OCI-LY1 (cell line): ENCODE measurements around the gene PPP1R14B.

Experiments used
- H2AFZ ChIP-seq: fragments of 200-600 bp; sonication (generic), shearing (Covaris generic); 2 replicates; pipeline ENCODE4 v1.6.0; 2014; ENCODE audit warnings: antibody characterized with exemption, mild to moderate bottlenecking, low read length
- H3F3A ChIP-seq: fragments of 200-600 bp; sonication (generic), shearing (Covaris generic); 2 replicates; pipeline ENCODE4 v1.6.0; 2014; ENCODE audit warnings: mild to moderate bottlenecking, antibody characterized with exemption, low read length, moderate library complexity; ENCODE audit not compliant: insufficient read depth
- H3K27ac ChIP-seq: fragments of 200-600 bp; sonication (generic); 2 replicates; pipeline ENCODE4 v1.5.1; 2014; ENCODE audit warnings: low read length, mixed run types, mild to moderate bottlenecking, low read depth; ENCODE audit not compliant: poor library complexity, severe bottlenecking
- H3K27me3 ChIP-seq: fragments of 200-600 bp; sonication (generic); 2 replicates; pipeline ENCODE4 v1.6.0; 2014; ENCODE audit warnings: antibody characterized with exemption, mild to moderate bottlenecking, low read length, moderate library complexity; ENCODE audit not compliant: insufficient read depth
- H3K36me3 ChIP-seq: fragments of 200-600 bp; sonication (generic); 2 replicates; pipeline ENCODE4 v1.6.1; 2014; ENCODE audit warnings: mild to moderate bottlenecking, antibody characterized with exemption, low read length, moderate library complexity, mixed read lengths; ENCODE audit not compliant: insufficient read depth
- H3K4me1 ChIP-seq: fragments of 200-600 bp; sonication (generic); 2 replicates; pipeline ENCODE4 v1.5.1; 2014; ENCODE audit warnings: mild to moderate bottlenecking, low read length, moderate library complexity; ENCODE audit not compliant: insufficient read depth, severe bottlenecking
- H3K4me2 ChIP-seq: fragments of 200-600 bp; sonication (generic), shearing (Covaris generic); 2 replicates; pipeline ENCODE4 v1.6.1; 2014; ENCODE audit warnings: low read length
- H3K4me3 ChIP-seq: fragments of 200-600 bp; sonication (generic); 2 replicates; pipeline ENCODE4 v1.5.1; 2014; ENCODE audit warnings: low read length, low read depth, mild to moderate bottlenecking, mixed read lengths; ENCODE audit not compliant: poor library complexity, severe bottlenecking
- H3K79me2 ChIP-seq: fragments of 200-600 bp; shearing (Covaris generic); 2 replicates; pipeline ENCODE4 v1.6.1; 2016; ENCODE audit warnings: mixed run types, low read length, mixed read lengths; ENCODE audit not compliant: insufficient read depth
- H3K9ac ChIP-seq: fragments of 200-600 bp; sonication (generic), shearing (Covaris generic); 2 replicates; pipeline ENCODE4 v1.6.1; 2014; ENCODE audit warnings: mild to moderate bottlenecking, low read length, mixed read lengths
- H3K9me2 ChIP-seq: fragments of 200-600 bp; sonication (generic), shearing (Covaris generic); 2 replicates; pipeline ENCODE4 v1.6.1; 2014; ENCODE audit warnings: low read depth, mild to moderate bottlenecking, low read length, mixed read lengths
- H3K9me3 ChIP-seq: fragments of 200-600 bp; shearing (Covaris generic); 2 replicates; pipeline ENCODE4 v1.6.1; 2014; ENCODE audit warnings: low read length, mixed read lengths
- H4K20me1 ChIP-seq: fragments of 200-600 bp; sonication (generic), shearing (Covaris generic); 2 replicates; pipeline ENCODE4 v1.6.0; 2016; ENCODE audit warnings: mild to moderate bottlenecking, low read length; ENCODE audit not compliant: insufficient read depth
- EZH2 ChIP-seq: fragments of 200-600 bp; sonication (generic), shearing (Covaris generic); IDR thresholded peaks from 2 replicates; pipeline ENCODE4 v1.8.0; 2017; ENCODE audit warnings: borderline replicate concordance, mixed run types, mild to moderate bottlenecking, antibody characterized with exemption, low read length, moderate library complexity, mixed read lengths
- TF ChIP-seq, protein P1 (sequence below): fragments of 200-600 bp; sonication (generic), shearing (Covaris generic); IDR thresholded peaks from 2 replicates; pipeline ENCODE4 v1.5.1; 2017; ENCODE audit warnings: mild to moderate bottlenecking, antibody characterized with exemption, low read length, moderate library complexity, mixed read lengths

PPP1R14B gene

DNA sequence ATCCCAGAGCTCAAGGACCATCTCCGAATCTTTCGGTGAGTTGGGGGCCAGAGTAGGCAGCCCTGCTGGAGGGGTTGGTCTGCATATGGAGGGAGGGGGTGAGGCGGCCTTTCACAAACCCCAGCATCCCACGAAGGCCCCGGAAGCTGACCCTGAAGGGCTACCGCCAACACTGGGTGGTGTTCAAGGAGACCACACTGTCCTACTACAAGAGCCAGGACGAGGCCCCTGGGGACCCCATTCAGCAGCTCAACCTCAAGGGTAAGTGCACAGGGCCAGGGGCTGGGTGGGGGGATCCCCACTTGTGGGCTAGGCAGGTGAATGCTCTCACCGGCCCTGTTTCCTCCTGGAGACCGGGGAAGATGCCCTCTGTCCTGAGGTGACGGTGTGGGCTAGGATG is 27.0 kb downstream of the PPP1R14B start:
- no peak for TF ChIP-seq EZH2
- TF ChIP-seq, protein P1, sequence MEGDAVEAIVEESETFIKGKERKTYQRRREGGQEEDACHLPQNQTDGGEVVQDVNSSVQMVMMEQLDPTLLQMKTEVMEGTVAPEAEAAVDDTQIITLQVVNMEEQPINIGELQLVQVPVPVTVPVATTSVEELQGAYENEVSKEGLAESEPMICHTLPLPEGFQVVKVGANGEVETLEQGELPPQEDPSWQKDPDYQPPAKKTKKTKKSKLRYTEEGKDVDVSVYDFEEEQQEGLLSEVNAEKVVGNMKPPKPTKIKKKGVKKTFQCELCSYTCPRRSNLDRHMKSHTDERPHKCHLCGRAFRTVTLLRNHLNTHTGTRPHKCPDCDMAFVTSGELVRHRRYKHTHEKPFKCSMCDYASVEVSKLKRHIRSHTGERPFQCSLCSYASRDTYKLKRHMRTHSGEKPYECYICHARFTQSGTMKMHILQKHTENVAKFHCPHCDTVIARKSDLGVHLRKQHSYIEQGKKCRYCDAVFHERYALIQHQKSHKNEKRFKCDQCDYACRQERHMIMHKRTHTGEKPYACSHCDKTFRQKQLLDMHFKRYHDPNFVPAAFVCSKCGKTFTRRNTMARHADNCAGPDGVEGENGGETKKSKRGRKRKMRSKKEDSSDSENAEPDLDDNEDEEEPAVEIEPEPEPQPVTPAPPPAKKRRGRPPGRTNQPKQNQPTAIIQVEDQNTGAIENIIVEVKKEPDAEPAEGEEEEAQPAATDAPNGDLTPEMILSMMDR: no peak
- no peak overlapping the region for H3K4me2 ChIP-seq
- H3K36me3 ChIP-seq: peaks cover 58% of the 10 kb centered on the region
- no peaks in the 10 kb centered on the region for H4K20me1 ChIP-seq
- no peaks in the 10 kb centered on the region for H3F3A ChIP-seq
- no peak overlapping the region for H3K27ac ChIP-seq
- H3K4me3 ChIP-seq: no peak overlapping the region
- H3K9ac ChIP-seq: no peak overlapping the region
- no peak overlapping the region for H2AFZ ChIP-seq
- H3K79me2 ChIP-seq: no peaks in the 10 kb centered on the region
- H3K27me3 ChIP-seq: no peaks in the 10 kb centered on the region
- H3K4me1 ChIP-seq: peaks cover 7% of the 10 kb centered on the region
- no peaks in the 10 kb centered on the region for H3K9me2 ChIP-seq
- H3K9me3 ChIP-seq: no peaks in the 10 kb centered on the region

DNA sequence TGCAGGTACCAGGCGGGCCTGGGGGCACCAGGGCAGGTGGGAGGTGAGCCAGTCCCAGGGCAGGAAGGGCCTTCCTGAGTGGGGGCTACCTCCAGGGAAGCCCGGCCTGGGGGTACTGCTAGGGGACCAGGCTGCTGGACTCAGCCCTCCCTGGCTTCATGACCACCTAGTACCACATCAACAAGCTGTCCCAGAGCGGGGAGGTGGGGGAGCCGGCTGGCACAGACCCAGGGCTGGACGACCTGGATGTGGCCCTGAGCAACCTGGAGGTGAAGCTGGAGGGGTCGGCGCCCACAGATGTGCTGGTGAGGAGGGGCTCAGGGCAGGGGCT is 27.4 kb downstream of the PPP1R14B start:
- TF ChIP-seq EZH2: no peak
- TF ChIP-seq, protein P1: no peak
- Histone ChIP-seq H3F3A (no peaks in the 10 kb centered on the region), H3K4me3 (no peak overlapping the region), H2AFZ (no peak overlapping the region), H4K20me1 (no peaks in the 10 kb centered on the region), H3K4me1 (peaks cover 2% of the 10 kb centered on the region), H3K4me2 (no peak overlapping the region), H3K9me3 (no peaks in the 10 kb centered on the region), H3K27ac (no peak overlapping the region), H3K27me3 (no peaks in the 10 kb centered on the region), H3K79me2 (no peaks in the 10 kb centered on the region), H3K9me2 (no peaks in the 10 kb centered on the region), H3K9ac (no peak overlapping the region), H3K36me3 (peaks cover 59% of the 10 kb centered on the region)

DNA sequence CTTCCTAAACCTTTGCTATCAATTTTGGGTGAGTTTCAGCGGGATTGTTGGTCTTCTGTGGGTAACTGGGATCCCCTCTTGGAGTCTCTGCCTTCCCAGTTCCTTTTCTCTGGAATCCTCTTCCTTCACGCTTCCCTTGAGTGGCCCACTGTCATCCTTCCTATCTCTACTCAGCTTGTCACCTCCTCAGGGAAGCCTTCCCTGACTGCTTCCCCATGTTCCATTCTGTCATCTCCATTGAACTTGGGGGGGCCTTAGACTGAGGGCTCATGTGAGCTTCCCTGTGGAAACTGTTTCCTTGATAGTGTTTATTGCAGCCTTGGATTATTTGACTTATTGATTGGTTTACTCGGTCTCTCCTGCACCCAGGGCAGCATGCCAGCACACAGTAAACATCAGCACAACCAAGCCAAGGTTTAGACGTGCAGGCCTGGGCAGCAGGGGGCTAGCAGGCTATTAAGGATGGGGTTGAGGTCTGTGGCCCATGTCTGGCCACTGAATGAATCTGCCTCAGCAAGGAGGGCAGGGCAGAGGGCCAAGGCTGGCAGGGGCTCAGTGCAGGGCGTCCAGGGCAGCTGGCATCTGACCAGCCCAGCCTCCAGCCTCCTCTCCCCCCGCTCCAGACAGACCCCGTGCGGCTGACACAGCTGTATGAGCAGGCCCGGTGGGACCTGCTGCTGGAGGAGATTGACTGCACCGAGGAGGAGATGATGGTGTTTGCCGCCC is 28.0 kb downstream of the PPP1R14B start:
- H3K79me2 ChIP-seq: no peaks in the 10 kb centered on the region
- no peaks in the 10 kb centered on the region for H3K9me2 ChIP-seq
- H3K9ac ChIP-seq: no peak overlapping the region
- H3F3A ChIP-seq: no peaks in the 10 kb centered on the region
- H3K27me3 ChIP-seq: no peaks in the 10 kb centered on the region
- H4K20me1 ChIP-seq: no peaks in the 10 kb centered on the region
- H3K9me3 ChIP-seq: no peaks in the 10 kb centered on the region
- no peak overlapping the region for H3K4me3 ChIP-seq
- H3K27ac ChIP-seq: no peak overlapping the region
- TF ChIP-seq, protein P1: no peak
- no peak for TF ChIP-seq EZH2
- H3K4me2 ChIP-seq: no peak overlapping the region
- peaks cover 59% of the 10 kb centered on the region for H3K36me3 ChIP-seq
- no peak overlapping the region for H2AFZ ChIP-seq
- H3K4me1 ChIP-seq: no peaks in the 10 kb centered on the region
